HUES6 (cell line): ENCODE data around the gene C1orf116.

Source experiments
- H3K27ac ChIP-seq: 2 replicates; pipeline ENCODE4 v1.7.0; 2013; ENCODE audit warnings: low read depth, mild to moderate bottlenecking, low read length, inconsistent platforms
- H3K27me3 ChIP-seq: 2 replicates; pipeline ENCODE4 v1.6.1; 2013; ENCODE audit warnings: low read length; ENCODE audit not compliant: control insufficient read depth, insufficient read depth
- H3K36me3 ChIP-seq: 2 replicates; pipeline ENCODE4 v1.6.1; 2013; ENCODE audit warnings: low read length; ENCODE audit not compliant: control insufficient read depth, insufficient read depth
- H3K4me1 ChIP-seq: 2 replicates; pipeline ENCODE4 v1.6.1; 2013; ENCODE audit warnings: low read length; ENCODE audit not compliant: control insufficient read depth, insufficient read depth
- H3K4me3 ChIP-seq: 2 replicates; pipeline ENCODE4 v1.5.1; 2013; ENCODE audit warnings: low read depth, low read length
- H3K9ac ChIP-seq: one replicate; pipeline ENCODE4 v1.6.1; 2013; ENCODE audit warnings: mild to moderate bottlenecking, low read length
- H3K9me3 ChIP-seq: 2 replicates; pipeline ENCODE4 v1.6.1; 2013; ENCODE audit warnings: low read depth, low read length; ENCODE audit not compliant: control insufficient read depth, insufficient read depth

The C1orf116 gene

GRCh38 chr1:207034998-207035397 lies 2.4 kb upstream of the C1orf116 start:
- no peak overlapping the region for H3K9ac ChIP-seq
- no peak overlapping the region for H3K4me3 ChIP-seq
- H3K27me3 ChIP-seq: 0 out of 2 replicates have a peak, but pooled peaks cover 5% of the 10 kb centered on the region
- H3K9me3 ChIP-seq: no peaks in the 10 kb centered on the region
- H3K4me1 ChIP-seq: peaks cover 29% of the 10 kb centered on the region
- no peaks in the 10 kb centered on the region for H3K36me3 ChIP-seq
- H3K27ac ChIP-seq: no peak overlapping the region

- H3K27ac ChIP-seq: no peak overlapping the region
- H3K9me3 ChIP-seq: no peaks in the 10 kb centered on the region
- no peaks in the 10 kb centered on the region for H3K36me3 ChIP-seq
- H3K4me1 ChIP-seq: peaks cover 34% of the 10 kb centered on the region
- no peak overlapping the region for H3K9ac ChIP-seq
- 0 out of 2 replicates have a peak, but pooled peaks cover 5% of the 10 kb centered on the region for H3K27me3 ChIP-seq
- H3K4me3 ChIP-seq: no peak overlapping the region
Observed at GRCh38 chr1:207034208-207034607, 1.7 kb upstream of the C1orf116 start.

- Histone ChIP-seq H3K4me1 (peaks cover 34% of the 10 kb centered on the region), H3K27me3 (0 out of 2 replicates have a peak, but pooled peaks cover 5% of the 10 kb centered on the region), H3K36me3 (no peaks in the 10 kb centered on the region), H3K27ac (no peak overlapping the region), H3K9me3 (no peaks in the 10 kb centered on the region), H3K9ac (no peak overlapping the region), H3K4me3 (no peak overlapping the region)
Observed at GRCh38 chr1:207033302-207033701, 746 bp upstream of the C1orf116 start.

- H3K9ac ChIP-seq: no peak overlapping the region
- H3K4me1 ChIP-seq: peaks cover 36% of the 10 kb centered on the region
- no peaks in the 10 kb centered on the region for H3K9me3 ChIP-seq
- 0 out of 2 replicates have a peak overlapping the region, but pooled peaks have one; percentile 1 for H3K4me3 ChIP-seq
- no peak overlapping the region for H3K27ac ChIP-seq
- no peaks in the 10 kb centered on the region for H3K36me3 ChIP-seq
- H3K27me3 ChIP-seq: no peaks in the 10 kb centered on the region
Observed at GRCh38 chr1:207031632-207032264, 808 bp downstream of the C1orf116 start.

GRCh38 chr1:207031016-207031415 lies 1.5 kb downstream of the C1orf116 start:
- peaks cover 36% of the 10 kb centered on the region for H3K4me1 ChIP-seq
- H3K4me3 ChIP-seq: no peak overlapping the region
- no peaks in the 10 kb centered on the region for H3K36me3 ChIP-seq
- H3K27me3 ChIP-seq: no peaks in the 10 kb centered on the region
- H3K9ac ChIP-seq: no peak overlapping the region
- H3K9me3 ChIP-seq: no peaks in the 10 kb centered on the region
- H3K27ac ChIP-seq: no peak overlapping the region

GRCh38 chr1:207030522-207031009 lies 2.0 kb downstream of the C1orf116 start:
- peaks cover 40% of the 10 kb centered on the region for H3K4me1 ChIP-seq
- no peak overlapping the region for H3K4me3 ChIP-seq
- H3K27me3 ChIP-seq: no peaks in the 10 kb centered on the region

GRCh38 chr1:207029701-207030521 lies 2.6 kb downstream of the C1orf116 start:
- Histone ChIP-seq H3K4me1 (peaks cover 46% of the 10 kb centered on the region), H3K9ac (no peak overlapping the region), H3K27ac (no peak overlapping the region), H3K27me3 (no peaks in the 10 kb centered on the region), H3K9me3 (no peaks in the 10 kb centered on the region), H3K4me3 (no peak overlapping the region), H3K36me3 (no peaks in the 10 kb centered on the region)

More at GRCh38 chr1:207030522-207031009, 2.0 kb downstream of the C1orf116 start:
- no peak overlapping the region for H3K9ac ChIP-seq
- H3K9me3 ChIP-seq: no peaks in the 10 kb centered on the region
- no peaks in the 10 kb centered on the region for H3K36me3 ChIP-seq
- no peak overlapping the region for H3K27ac ChIP-seq

- Histone ChIP-seq H3K9ac (no peak overlapping the region), H3K27ac (no peak overlapping the region), H3K27me3 (no peaks in the 10 kb centered on the region), H3K4me3 (no peak overlapping the region), H3K9me3 (no peaks in the 10 kb centered on the region), H3K36me3 (no peaks in the 10 kb centered on the region), H3K4me1 (peaks cover 53% of the 10 kb centered on the region)
Observed at GRCh38 chr1:207028884-207029650, 3.5 kb downstream of the C1orf116 start.

- Histone ChIP-seq H3K4me3 (no peak overlapping the region), H3K27me3 (no peaks in the 10 kb centered on the region), H3K4me1 (peaks cover 50% of the 10 kb centered on the region), H3K9me3 (no peaks in the 10 kb centered on the region), H3K27ac (no peak overlapping the region), H3K9ac (no peak overlapping the region), H3K36me3 (no peaks in the 10 kb centered on the region)
Observed at GRCh38 chr1:207027921-207028320, 4.6 kb downstream of the C1orf116 start.

- H3K4me3 ChIP-seq: no peak overlapping the region
- no peaks in the 10 kb centered on the region for H3K36me3 ChIP-seq
- H3K4me1 ChIP-seq: peaks cover 46% of the 10 kb centered on the region
- no peak overlapping the region for H3K27ac ChIP-seq
- H3K9ac ChIP-seq: no peak overlapping the region
- no peaks in the 10 kb centered on the region for H3K27me3 ChIP-seq
- H3K9me3 ChIP-seq: no peaks in the 10 kb centered on the region
Observed at GRCh38 chr1:207027206-207027777, 5.3 kb downstream of the C1orf116 start.
